ENCODE data around the gene STPG3.
A peak's percentile ranks its signal among the peaks of the same experiment; 100 is the strongest.

STPG3 gene

GRCh38 chr9:137278061-137278701 is 27.1 kb downstream of the STPG3 start:
- DNase-seq: no peak

- no peak for DNase-seq
Measured at GRCh38 chr9:137278721-137279711, 27.9 kb downstream of the STPG3 start.

- DNase-seq: no peak
Measured at GRCh38 chr9:137279741-137280473, 28.8 kb downstream of the STPG3 start.

- DNase-seq: no peak
Measured at GRCh38 chr9:137280474-137281344, 29.6 kb downstream of the STPG3 start.

GRCh38 chr9:137281345-137282116 is 30.4 kb downstream of the STPG3 start:
- DNase-seq: no peak

- no peak for DNase-seq
Measured at GRCh38 chr9:137286975-137287383, 35.9 kb downstream of the STPG3 start.

- peak in 4 of 56 donors; percentile 21 to 52 (median 36) for DNase-seq
Measured at GRCh38 chr9:137293094-137293481, 42.0 kb downstream of the STPG3 start.

- DNase-seq: no peak
Measured at GRCh38 chr9:137293482-137294090, 42.5 kb downstream of the STPG3 start.

- DNase-seq: no peak
Measured at GRCh38 chr9:137294091-137294680, 43.1 kb downstream of the STPG3 start.

- DNase-seq: no peak
Measured at GRCh38 chr9:137294681-137295237, 43.7 kb downstream of the STPG3 start.

GRCh38 chr9:137295238-137295811 is 44.2 kb downstream of the STPG3 start:
- DNase-seq: no peak

- no peak for DNase-seq
Measured at GRCh38 chr9:137295849-137296669, 45.0 kb downstream of the STPG3 start.

GRCh38 chr9:137296670-137297664 is 45.9 kb downstream of the STPG3 start:
- no peak for DNase-seq

- DNase-seq: no peak
Measured at GRCh38 chr9:137297966-137298365, 46.9 kb downstream of the STPG3 start.

- peak in 8 of 56 donors; percentile 26 to 68 (median 50) for DNase-seq
Measured at GRCh38 chr9:137298401-137299202, 47.5 kb downstream of the STPG3 start.
